Measurements from ENCODE around the gene SLC30A4.

- TF ChIP-seq YY1 (IDR thresholded peaks at IDR 0.05; ENCODE audit: insufficient read depth, insufficient read length): no peak
- TF ChIP-seq SUZ12 (IDR thresholded peaks at IDR 0.05; ENCODE audit: extremely low read depth, insufficient read depth, insufficient read length): no peak
- TF ChIP-seq ZNF274 (IDR thresholded peaks at IDR 0.05; ENCODE audit: low read depth, low read length): no peak
These were observed 793 bp downstream of the SLC30A4 start for GRCh38 chr15:45521596-45522327.
